Frontal cortex (tissue), 4 donors: ENCODE measurements around the gene UGT2B7. TPM values are rescaled to one million over a fixed set of nuclear protein-coding genes. Genes with fewer than 3 reads are reported as not detected.

Source experiments
- DNase-seq, 2 donors: peaks; one replicate each; pipeline ENCODE4 v3.0.0; 2012; ENCODE audit warnings: low spot score in 2 of 2
- FAIRE-seq: peaks from 2 replicates; lab custom pipeline; 2012; peaks lifted over from hg19 to GRCh38; lab: Jason Lieb, UNC
- total RNA-seq: library from RNA; depleted of rRNA; stranded (reverse); fragments of >200 nt; gene quantifications from one replicate; pipeline ENCODE4 v1.2.3, GENCODE V29; 2014
- donor health status: control.
- donor health status: control.
- donor health status: control.

UGT2B7 gene
- total RNA-seq, 1 donor from 2014 or later = not detected

GRCh38 chr4:69133993-69134392, 37.7 kb downstream of the UGT2B7 start:
- FAIRE-seq (peak; percentile 70), DNase-seq (no peak)

DNA sequence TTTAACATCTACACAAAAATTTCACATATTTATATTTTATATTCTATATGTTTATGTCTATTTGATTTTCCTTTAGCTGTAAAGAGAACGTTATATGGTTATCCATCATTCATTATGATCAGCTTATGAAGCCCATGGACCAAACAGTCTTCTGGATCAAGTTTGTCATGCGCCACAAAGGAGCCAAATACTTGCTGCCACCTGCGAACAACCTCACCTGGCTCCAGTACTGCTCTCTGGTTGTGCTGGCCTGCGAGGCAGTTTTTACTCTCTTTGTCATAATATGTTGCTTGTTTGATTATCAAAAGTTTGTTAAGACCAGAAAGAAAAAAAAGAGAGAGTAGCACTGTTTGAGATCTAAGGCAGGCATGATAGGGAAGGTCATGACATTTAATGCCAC, 38.2 kb downstream of the UGT2B7 start:
- no peak for FAIRE-seq
- no peak for DNase-seq

GRCh38 chr4:69141320-69141719, 45.0 kb downstream of the UGT2B7 start:
- DNase-seq (no peak), FAIRE-seq (no peak)

GRCh38 chr4:69147334-69147733, 51.1 kb downstream of the UGT2B7 start:
- DNase-seq (no peak), FAIRE-seq (no peak)

DNA sequence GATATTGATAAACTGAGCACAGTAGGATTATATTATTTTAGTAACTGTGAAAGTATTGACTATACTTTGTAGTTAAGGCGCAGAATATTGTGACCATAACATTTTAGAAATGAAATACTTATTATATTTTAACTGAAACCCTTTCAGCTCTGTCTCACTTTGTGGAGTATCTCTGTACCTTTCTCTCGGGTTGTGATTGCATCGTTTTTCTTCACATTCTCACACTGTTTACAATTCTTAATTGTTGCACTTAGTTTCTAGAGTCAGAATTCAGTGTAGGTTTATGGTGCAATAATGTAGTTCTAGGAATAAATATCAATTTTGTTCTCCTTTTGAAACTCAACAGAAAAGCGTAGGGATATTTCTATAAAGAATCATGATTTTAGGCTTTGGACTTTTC, 57.7 kb downstream of the UGT2B7 start:
- no peak for FAIRE-seq

GRCh38 chr4:69156913-69157312, 60.6 kb downstream of the UGT2B7 start:
- no peak for FAIRE-seq
- no peak for DNase-seq

More for the DNA sequence above, 57.7 kb downstream of the UGT2B7 start:
- no peak for DNase-seq

Other genes with a start within 250 kb of the UGT2B7 start
- gene UGT2A3, start 144.7 kb upstream of the UGT2B7 start, total RNA-seq = not detected
- gene UGT2B11, start 118.3 kb downstream of the UGT2B7 start, total RNA-seq = not detected
- not detected for gene UGT2B28, start 184.0 kb downstream of the UGT2B7 start, total RNA-seq